Smooth muscle cell (in vitro differentiated cells): ENCODE measurements around the gene SLC38A8. TPM values are rescaled to one million over a fixed set of nuclear protein-coding genes. Genes with fewer than 3 reads are reported as not detected.

Experiments
- DNase-seq: peaks from one replicate; lab custom pipeline; 2025; ENCODE audit not compliant: unreplicated experiment; lab: John Stamatoyannopoulos, UW
- H2AFZ ChIP-seq: fragments of 200-600 bp; sonication (generic); 2 replicates; pipeline ENCODE4 v1.6.0; 2016; ENCODE audit warnings: antibody characterized with exemption, low read depth, mild to moderate bottlenecking
- H3F3A ChIP-seq: fragments of 200-600 bp; sonication (generic); 2 replicates; pipeline ENCODE4 v1.6.0; 2017; ENCODE audit warnings: antibody characterized with exemption, low read depth
- H3K27ac ChIP-seq: fragments of 200-600 bp; sonication (generic); 2 replicates; pipeline ENCODE4 v1.5.1; 2016; ENCODE audit warnings: low read depth, mild to moderate bottlenecking
- H3K27me3 ChIP-seq: fragments of 200-600 bp; sonication (generic); 2 replicates; pipeline ENCODE4 v1.6.1; 2016; ENCODE audit warnings: low read depth, mild to moderate bottlenecking
- H3K36me3 ChIP-seq: fragments of 200-600 bp; sonication (generic); 2 replicates; pipeline ENCODE4 v1.5.1; 2016; ENCODE audit warnings: low read depth
- H3K4me1 ChIP-seq: fragments of 200-600 bp; sonication (generic); 2 replicates; pipeline ENCODE4 v1.5.1; 2016; ENCODE audit warnings: low read depth
- H3K4me2 ChIP-seq: fragments of 200-600 bp; sonication (generic); 2 replicates; pipeline ENCODE4 v1.6.0; 2016; ENCODE audit warnings: mild to moderate bottlenecking
- H3K4me3 ChIP-seq: fragments of 200-600 bp; sonication (generic); 2 replicates; pipeline ENCODE4 v1.5.1; 2016; ENCODE audit warnings: mild to moderate bottlenecking
- H3K79me2 ChIP-seq: fragments of 200-600 bp; sonication (generic); 2 replicates; pipeline ENCODE4 v1.6.0; 2016; ENCODE audit warnings: low read depth, mild to moderate bottlenecking
- H3K9ac ChIP-seq: fragments of 200-600 bp; sonication (generic); 2 replicates; pipeline ENCODE4 v1.6.0; 2016; ENCODE audit warnings: low read depth
- H3K9me3 ChIP-seq: fragments of 200-600 bp; sonication (generic); replicated peaks from 2 replicates; pipeline ENCODE4 v1.5.1; 2016; ENCODE audit warnings: low read depth
- H4K20me1 ChIP-seq: fragments of 200-600 bp; sonication (generic); 2 replicates; pipeline ENCODE4 v1.6.0; 2016; ENCODE audit warnings: low read depth
- WGBS: methylation state at CpG from one replicate; pipeline ENCODE4 v1.1.7; 2016; ENCODE audit warnings: low lambda C conversion rate; 5-methylcytosine and 5-hydroxymethylcytosine counted together
- polyA plus RNA-seq: library from polyadenylated mRNA; unstranded; fragments of >200 nt; fragmentation: Nextera tagmentation; extraction: Ambion mirVana; gene quantifications from 2 replicates; pipeline ENCODE4 v1.2.1, GENCODE V29; 2016
- total RNA-seq: library from RNA; depleted of rRNA; stranded (reverse); fragments of >200 nt; gene quantifications from 2 replicates; pipeline ENCODE4 v1.2.3, GENCODE V29; 2014
- TF ChIP-seq, protein P1 (sequence below): fragments of 200-600 bp; sonication (generic); IDR thresholded peaks from 2 replicates; pipeline ENCODE4 v1.5.1; 2017; ENCODE audit warnings: borderline replicate concordance, mild to moderate bottlenecking, antibody characterized with exemption; ENCODE audit not compliant: insufficient read depth, poor library complexity, severe bottlenecking

The SLC38A8 gene
- total and polyA plus RNA-seq, 2 experiments from 2014 or later = not detected

DNA sequence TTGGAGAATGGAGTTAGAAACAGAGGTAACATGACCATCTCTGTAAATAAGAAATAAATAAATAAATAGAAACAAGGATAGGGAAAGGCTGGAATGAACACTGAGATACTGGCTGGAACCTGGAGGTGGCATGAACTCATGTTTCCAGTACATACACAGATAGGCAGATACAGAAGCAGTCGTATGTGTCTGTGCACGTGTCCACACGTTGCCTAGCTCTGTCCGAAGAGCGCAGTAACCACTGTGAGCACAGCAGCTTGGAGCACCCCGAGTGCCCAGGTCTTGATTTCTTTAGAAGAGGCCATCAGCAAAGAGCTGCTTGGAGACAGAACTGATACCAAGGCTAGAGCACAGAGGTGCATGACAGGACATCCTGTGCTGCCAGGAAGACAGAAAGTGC is 37.1 kb upstream of the SLC38A8 start:
- DNase-seq = no peak
- 98% methylated on average over 6 of the region's 6 CpGs for WGBS

DNA sequence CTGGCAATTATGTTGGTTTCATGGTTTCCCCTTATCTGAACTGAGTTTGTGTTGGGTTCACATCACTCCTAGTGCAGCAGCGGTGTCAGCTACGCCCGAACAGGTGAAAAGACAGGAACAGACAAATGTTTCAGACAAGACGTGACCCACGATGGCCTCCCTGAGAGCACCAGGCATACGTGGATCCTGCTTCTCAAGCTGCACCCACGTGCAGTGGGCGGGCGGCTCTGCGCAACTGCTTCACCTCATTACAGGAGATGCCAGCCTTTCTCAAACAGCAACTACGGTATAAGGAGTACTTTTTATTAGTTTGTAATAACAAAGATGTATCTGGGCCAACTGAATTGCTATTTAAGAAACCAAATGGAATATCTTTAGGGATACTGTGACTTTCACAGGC is 32.8 kb upstream of the SLC38A8 start:
- H3F3A ChIP-seq = no peaks in the 10 kb centered on the region
- H3K9ac ChIP-seq = no peak overlapping the region
- H3K4me1 ChIP-seq = no peaks in the 10 kb centered on the region
- no peak overlapping the region for H2AFZ ChIP-seq
- no peaks in the 10 kb centered on the region for H3K27me3 ChIP-seq
- H3K79me2 ChIP-seq = peaks cover 3% of the 10 kb centered on the region
- H3K4me2 ChIP-seq = no peak overlapping the region
- DNase-seq = no peak
- H4K20me1 ChIP-seq = peaks cover 29% of the 10 kb centered on the region
- H3K27ac ChIP-seq = no peak overlapping the region
- H3K4me3 ChIP-seq = no peak overlapping the region
- TF ChIP-seq, protein P1, sequence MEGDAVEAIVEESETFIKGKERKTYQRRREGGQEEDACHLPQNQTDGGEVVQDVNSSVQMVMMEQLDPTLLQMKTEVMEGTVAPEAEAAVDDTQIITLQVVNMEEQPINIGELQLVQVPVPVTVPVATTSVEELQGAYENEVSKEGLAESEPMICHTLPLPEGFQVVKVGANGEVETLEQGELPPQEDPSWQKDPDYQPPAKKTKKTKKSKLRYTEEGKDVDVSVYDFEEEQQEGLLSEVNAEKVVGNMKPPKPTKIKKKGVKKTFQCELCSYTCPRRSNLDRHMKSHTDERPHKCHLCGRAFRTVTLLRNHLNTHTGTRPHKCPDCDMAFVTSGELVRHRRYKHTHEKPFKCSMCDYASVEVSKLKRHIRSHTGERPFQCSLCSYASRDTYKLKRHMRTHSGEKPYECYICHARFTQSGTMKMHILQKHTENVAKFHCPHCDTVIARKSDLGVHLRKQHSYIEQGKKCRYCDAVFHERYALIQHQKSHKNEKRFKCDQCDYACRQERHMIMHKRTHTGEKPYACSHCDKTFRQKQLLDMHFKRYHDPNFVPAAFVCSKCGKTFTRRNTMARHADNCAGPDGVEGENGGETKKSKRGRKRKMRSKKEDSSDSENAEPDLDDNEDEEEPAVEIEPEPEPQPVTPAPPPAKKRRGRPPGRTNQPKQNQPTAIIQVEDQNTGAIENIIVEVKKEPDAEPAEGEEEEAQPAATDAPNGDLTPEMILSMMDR = no peak
- peaks cover 15% of the 10 kb centered on the region for H3K36me3 ChIP-seq
- WGBS = 96% methylated on average over 11 of the region's 11 CpGs
- no peaks in the 10 kb centered on the region for H3K9me3 ChIP-seq

More for the DNA sequence above, 37.1 kb upstream of the SLC38A8 start:
- no peak overlapping the region for H3K9ac ChIP-seq
- H3K27me3 ChIP-seq = no peaks in the 10 kb centered on the region
- no peaks in the 10 kb centered on the region for H3K9me3 ChIP-seq
- peaks cover 3% of the 10 kb centered on the region for H3K79me2 ChIP-seq
- peaks cover 29% of the 10 kb centered on the region for H4K20me1 ChIP-seq
- H3K36me3 ChIP-seq = peaks cover 7% of the 10 kb centered on the region
- no peaks in the 10 kb centered on the region for H3K4me1 ChIP-seq
- no peak overlapping the region for H3K4me3 ChIP-seq
- no peak overlapping the region for H3K27ac ChIP-seq
- TF ChIP-seq, protein P1 = no peak
- no peaks in the 10 kb centered on the region for H3F3A ChIP-seq
- H3K4me2 ChIP-seq = no peak overlapping the region
- H2AFZ ChIP-seq = no peak overlapping the region

- DNase-seq = no peak
- no peak overlapping the region for H3K9ac ChIP-seq
- H3K27me3 ChIP-seq = no peaks in the 10 kb centered on the region
- H3K4me1 ChIP-seq = no peaks in the 10 kb centered on the region
- H3K4me2 ChIP-seq = no peak overlapping the region
- 100% methylated on average over 3 of the region's 3 CpGs for WGBS
- H2AFZ ChIP-seq = no peak overlapping the region
- H4K20me1 ChIP-seq = peaks cover 29% of the 10 kb centered on the region
- no peak overlapping the region for H3K27ac ChIP-seq
- TF ChIP-seq, protein P1 = no peak
- peaks cover 3% of the 10 kb centered on the region for H3K79me2 ChIP-seq
- no peak overlapping the region for H3K4me3 ChIP-seq
- peaks cover 15% of the 10 kb centered on the region for H3K36me3 ChIP-seq
- H3F3A ChIP-seq = no peaks in the 10 kb centered on the region
- H3K9me3 ChIP-seq = no peaks in the 10 kb centered on the region
Observed at GRCh38 chr16:84074721-84075120, 32.1 kb upstream of the SLC38A8 start.

GRCh38 chr16:84072014-84072413 is 29.4 kb upstream of the SLC38A8 start:
- Histone ChIP-seq H3K27me3 (no peaks in the 10 kb centered on the region), H3K4me3 (no peak overlapping the region), H3F3A (no peaks in the 10 kb centered on the region), H3K9ac (no peak overlapping the region), H3K4me1 (no peaks in the 10 kb centered on the region), H3K9me3 (no peaks in the 10 kb centered on the region), H3K27ac (no peak overlapping the region), H3K79me2 (peaks cover 3% of the 10 kb centered on the region), H4K20me1 (peaks cover 8% of the 10 kb centered on the region), H2AFZ (no peak overlapping the region), H3K4me2 (no peak overlapping the region), H3K36me3 (peaks cover 17% of the 10 kb centered on the region)
- DNase-seq = no peak
- TF ChIP-seq, protein P1 = no peak
- 95% methylated on average over 10 of the region's 10 CpGs for WGBS
